SK-MEL-5 (cell line): Measurements from ENCODE around the gene C10orf90. TPM values are rescaled to one million over a fixed set of nuclear protein-coding genes. Genes with fewer than 3 reads are reported as not detected.

Experiments
- DNase-seq: peaks from one replicate; pipeline ENCODE4 v3.0.0-alpha.2; 2016; ENCODE audit warnings: low read depth, low spot score
- in situ Hi-C: cut with HindIII; loops from 2 replicates; pipeline ENCODE4 v1.10.0; 2016; ENCODE audit warnings: low sequenced_read_pairs, high pct_unique_total_duplicates, low pct_unique_long_range_greater_than_20kb
- total RNA-seq: library from RNA; depleted of rRNA; stranded (reverse); fragments of >200 nt; shearing (Covaris generic); gene quantifications from 2 replicates; pipeline ENCODE4 v1.2.3, GENCODE V29; 2014

Gene C10orf90
- total RNA-seq, 1 experiment from 2014 or later = 78.1 TPM

GRCh38 chr10:126599949-126600682 is 70.4 kb downstream of the C10orf90 start:
- in situ Hi-C loops = no loop called here
- no peak for DNase-seq

- in situ Hi-C loops = no loop called here
- DNase-seq = peak; percentile 81
Observed at GRCh38 chr10:126598009-126598408, 72.5 kb downstream of the C10orf90 start.

GRCh38 chr10:126597211-126597610 is 73.3 kb downstream of the C10orf90 start:
- peak; percentile 45 for DNase-seq

GRCh38 chr10:126596472-126597016 is 73.9 kb downstream of the C10orf90 start:
- DNase-seq = no peak
- in situ Hi-C loops = no loop called here

More at GRCh38 chr10:126597211-126597610, 73.3 kb downstream of the C10orf90 start:
- in situ Hi-C loops = no loop called here

GRCh38 chr10:126595160-126595559 is 75.3 kb downstream of the C10orf90 start:
- no peak for DNase-seq

GRCh38 chr10:126593968-126594701 is 76.4 kb downstream of the C10orf90 start:
- in situ Hi-C loops = no loop called here
- no peak for DNase-seq

More at GRCh38 chr10:126595160-126595559, 75.3 kb downstream of the C10orf90 start:
- in situ Hi-C loops = no loop called here

GRCh38 chr10:126592901-126593300 is 77.6 kb downstream of the C10orf90 start:
- in situ Hi-C loops = no loop called here
- DNase-seq = peak; percentile 45

GRCh38 chr10:126588024-126588423 is 82.5 kb downstream of the C10orf90 start:
- in situ Hi-C loops = no loop called here
- DNase-seq = no peak

GRCh38 chr10:126586878-126587277 is 83.6 kb downstream of the C10orf90 start:
- in situ Hi-C loops = no loop called here
- no peak for DNase-seq

- in situ Hi-C loops = no loop called here
- no peak for DNase-seq
Observed at GRCh38 chr10:126586128-126586527, 84.4 kb downstream of the C10orf90 start.

GRCh38 chr10:126585249-126586017 is 85.1 kb downstream of the C10orf90 start:
- in situ Hi-C loops = no loop called here
- DNase-seq = no peak

GRCh38 chr10:126584836-126585235 is 85.7 kb downstream of the C10orf90 start:
- in situ Hi-C loops = no loop called here
- DNase-seq = no peak

- in situ Hi-C loops = no loop called here
- no peak for DNase-seq
Observed at GRCh38 chr10:126583552-126584200, 86.8 kb downstream of the C10orf90 start.

GRCh38 chr10:126581648-126582046 is 88.8 kb downstream of the C10orf90 start:
- no peak for DNase-seq
- in situ Hi-C loops = no loop called here

GRCh38 chr10:126580873-126581647 is 89.4 kb downstream of the C10orf90 start:
- in situ Hi-C loops = no loop called here
- no peak for DNase-seq

- DNase-seq = no peak
- in situ Hi-C loops = no loop called here
Observed at GRCh38 chr10:126576336-126576735, 94.2 kb downstream of the C10orf90 start.
